Liver (tissue), 9 donors: ENCODE measurements around the gene CREBBP. TPM values are rescaled to one million over a fixed set of nuclear protein-coding genes. Genes with fewer than 3 reads are reported as not detected.

Experiments
- DNase-seq: peaks from one replicate; pipeline ENCODE4 v3.0.0-alpha.2; 2017; ENCODE audit warnings: low spot score
- H3K27ac ChIP-seq, 2 donors: one replicate each; pipeline ENCODE4 v1.7.0; 2013; ENCODE audit warnings: inconsistent platforms in 2 of 2, low read length in 2 of 2, control low read depth in 1 of 2, low read depth in 1 of 2, mild to moderate bottlenecking in 1 of 2
- H3K27me3 ChIP-seq, 4 donors: one replicate each; pipeline versions ENCODE4 v1.6.1 to v1.7.0; 2013; ENCODE audit warnings: low read length in 3 of 4, inconsistent platforms in 1 of 4, mild to moderate bottlenecking in 1 of 4, moderate library complexity in 1 of 4; ENCODE audit not compliant: control insufficient read depth in 4 of 4, insufficient read depth in 4 of 4
- H3K36me3 ChIP-seq, 4 donors: one replicate each; pipeline versions ENCODE4 v1.6.1 to v1.7.0; 2013; ENCODE audit warnings: low read length in 3 of 4, mild to moderate bottlenecking in 3 of 4, low read depth in 1 of 4, moderate library complexity in 1 of 4; ENCODE audit not compliant: control insufficient read depth in 4 of 4, insufficient read depth in 3 of 4
- H3K4me1 ChIP-seq, 4 donors: one replicate each; pipeline versions ENCODE4 v1.6.1 to v1.7.0; 2013; ENCODE audit warnings: low read length in 3 of 4, mild to moderate bottlenecking in 3 of 4, moderate library complexity in 1 of 4; ENCODE audit not compliant: control insufficient read depth in 4 of 4, insufficient read depth in 4 of 4
- H3K4me3 ChIP-seq, 3 donors: one replicate each; pipeline versions ENCODE4 v1.6.1 to v1.7.0; 2013; ENCODE audit warnings: low read length in 3 of 3, control low read depth in 1 of 3, low read depth in 1 of 3, mild to moderate bottlenecking in 1 of 3
- H3K9ac ChIP-seq, 2 donors: one replicate each; pipeline ENCODE4 v1.7.0; 2013; ENCODE audit warnings: low read length in 2 of 2, mild to moderate bottlenecking in 2 of 2, moderate library complexity in 2 of 2, control low read depth in 1 of 2, low read depth in 1 of 2
- H3K9me3 ChIP-seq, 4 donors: one replicate each; pipeline versions ENCODE4 v1.6.1 to v1.7.0; 2013; ENCODE audit warnings: low read length in 3 of 4; ENCODE audit not compliant: control insufficient read depth in 4 of 4
- ATF3 ChIP-seq: IDR thresholded peaks from 2 replicates; pipeline ENCODE4 v1.6.1; 2016; ENCODE audit warnings: antibody characterized with exemption
- CTCF ChIP-seq: fragments of 150-350 bp; IDR thresholded peaks from 2 replicates; pipeline ENCODE4 v1.5.1; 2017; ENCODE audit warnings: improper control_type of control experiment, low read depth, low read length; ENCODE audit not compliant: missing input control
- EGR1 ChIP-seq, 2 donors: IDR thresholded peaks; 2 replicates each; pipeline ENCODE4 v1.6.1; 2016 to 2018; ENCODE audit warnings: antibody characterized with exemption in 2 of 2, low read depth in 2 of 2
- FOXA1 ChIP-seq: IDR thresholded peaks from 2 replicates; pipeline ENCODE4 v1.6.1; 2016; ENCODE audit warnings: antibody characterized with exemption
- FOXA2 ChIP-seq: IDR thresholded peaks from 2 replicates; pipeline ENCODE4 v1.6.1; 2016; ENCODE audit warnings: antibody characterized with exemption
- GABPA ChIP-seq, 2 donors: IDR thresholded peaks in 1 of 2; conservative IDR thresholded peaks in 1 of 2; 2 replicates each; pipeline ENCODE4 v1.6.1; 2016; ENCODE audit warnings: antibody characterized with exemption in 2 of 2, mild to moderate bottlenecking in 1 of 2, moderate library complexity in 1 of 2
- HNF4A ChIP-seq, 2 donors: conservative IDR thresholded peaks; 2 replicates each; pipeline ENCODE4 v1.6.1; 2016; ENCODE audit warnings: antibody characterized with exemption in 2 of 2, mild to moderate bottlenecking in 2 of 2
- HNF4G ChIP-seq: IDR thresholded peaks from 2 replicates; pipeline ENCODE4 v1.6.1; 2016; ENCODE audit warnings: antibody characterized with exemption
- JUND ChIP-seq, 2 donors: IDR thresholded peaks; 2 replicates each; pipeline ENCODE4 v1.6.1; 2016; ENCODE audit warnings: antibody characterized with exemption in 2 of 2
- MAX ChIP-seq: IDR thresholded peaks from 2 replicates; pipeline ENCODE4 v1.6.1; 2016; ENCODE audit warnings: antibody characterized with exemption
- NR2F2 ChIP-seq: IDR thresholded peaks from 2 replicates; pipeline ENCODE4 v1.6.1; 2016; ENCODE audit warnings: antibody characterized with exemption
- RAD21 ChIP-seq, 2 donors: IDR thresholded peaks; 2 replicates each; pipeline ENCODE4 v1.6.1; 2016; ENCODE audit warnings: antibody characterized with exemption in 2 of 2, mild to moderate bottlenecking in 2 of 2
- REST ChIP-seq: IDR thresholded peaks from 2 replicates; pipeline ENCODE4 v1.6.1; 2016; ENCODE audit warnings: antibody characterized with exemption, mild to moderate bottlenecking
- RXRA ChIP-seq, 2 donors: IDR thresholded peaks; 2 replicates each; pipeline ENCODE4 v1.6.1; 2017 to 2018; ENCODE audit warnings: antibody characterized with exemption in 2 of 2, mild to moderate bottlenecking in 1 of 2
- SP1 ChIP-seq: IDR thresholded peaks from 2 replicates; pipeline ENCODE4 v1.6.1; 2018; ENCODE audit warnings: antibody characterized with exemption, mild to moderate bottlenecking
- TAF1 ChIP-seq: conservative IDR thresholded peaks from 2 replicates; pipeline ENCODE4 v1.6.1; 2016; ENCODE audit warnings: antibody characterized with exemption, mild to moderate bottlenecking
- YY1 ChIP-seq: IDR thresholded peaks from 2 replicates; pipeline ENCODE4 v1.6.1; 2016; ENCODE audit warnings: antibody characterized with exemption, mild to moderate bottlenecking
- ZBTB33 ChIP-seq: IDR thresholded peaks from 2 replicates; pipeline ENCODE4 v1.6.1; 2016; ENCODE audit warnings: antibody characterized with exemption
- WGBS: extraction: QIAGEN DNeasy Blood & Tissue Kit; methylation state at CpG from one replicate; pipeline ENCODE4 v1.1.7; 2013; 5-methylcytosine and 5-hydroxymethylcytosine counted together
- polyA plus RNA-seq, 2 donors: library from polyadenylated mRNA; stranded (reverse) in 1 of 2; unstranded in 1 of 2; fragments of 200-250 nt in 1 of 2; fragments of >200 nt in 1 of 2; fragmentation: Nextera tagmentation in 1 of 2; extraction: Ambion mirVana in 1 of 2; gene quantifications; one replicate each; pipeline versions ENCODE4 v1.2.1 to v1.2.3, GENCODE V29; 2013 to 2015
- total RNA-seq, 2 donors: library from RNA; depleted of rRNA; stranded (reverse); fragments of >200 nt; gene quantifications; one replicate each; pipeline ENCODE4 v1.2.3, GENCODE V29; 2014
- donor health status: healthy.
- donor health status: healthy.
- donor health status: healthy.
- donor health status: healthy.
- donor health status: healthy.

Gene CREBBP
- total and polyA plus RNA-seq, 4 donors, result 7.0 to 25.8 (median 19.5) TPM

GRCh38 chr16:3696425-3697218, 183.9 kb downstream of the CREBBP start (continued):
- TF ChIP-seq REST, result no peak
- TF ChIP-seq ATF3, result no peak
- peak; percentile 43 to 62 for TF ChIP-seq RXRA (IDR thresholded peaks at IDR 0.05)
- no peak for TF ChIP-seq NR2F2
- no peak for TF ChIP-seq EGR1 (IDR thresholded peaks at IDR 0.05; ENCODE audit: low read depth in 2 of 2)
- no peak for TF ChIP-seq YY1
- peak in 1 of 2 donors; percentile 34 for TF ChIP-seq JUND (IDR thresholded peaks at IDR 0.05)
- TF ChIP-seq FOXA2, result peak; percentile 46
- TF ChIP-seq SP1, result peak; percentile 18

- Histone ChIP-seq H3K27ac (peak overlapping the region; percentile 88 to 97), H3K36me3 (no peaks in the 10 kb centered on the region), H3K4me3 (peak overlapping the region; percentile 22 to 55 (median 38))
These were observed 184.7 kb downstream of the CREBBP start for GRCh38 chr16:3695610-3696369.

More at GRCh38 chr16:3695610-3696369, 184.7 kb downstream of the CREBBP start:
- TF ChIP-seq YY1 (peak; percentile 86), ATF3 (no peak), JUND (IDR thresholded peaks at IDR 0.05) (peak; percentile 89 to 90), HNF4G (peak; percentile 100), RAD21 (IDR thresholded peaks at IDR 0.05) (peak; percentile 51 to 56), MAX (peak; percentile 95), HNF4A (conservative IDR thresholded peaks at IDR 0.05) (peak; percentile 100), ZBTB33 (peak; percentile 97), FOXA2 (peak; percentile 94), NR2F2 (peak; percentile 83), EGR1 (IDR thresholded peaks at IDR 0.05; ENCODE audit: low read depth in 2 of 2) (peak; percentile 23 to 60), CTCF (no peak), SP1 (peak; percentile 100), FOXA1 (peak; percentile 93), TAF1 (peak; percentile 59), GABPA (IDR thresholded peaks at IDR 0.05 in 1 of 2, conservative IDR thresholded peaks at IDR 0.05 in 1 of 2) (peak in 1 of 2 donors; percentile 76), RXRA (IDR thresholded peaks at IDR 0.05) (peak; percentile 98 to 99), REST (peak; percentile 91)
- 32% methylated on average over 19 of the region's 19 CpGs for WGBS
- DNase-seq, result peak; percentile 64
- H3K9me3 ChIP-seq, result no peaks in the 10 kb centered on the region
- no peaks in the 10 kb centered on the region for H3K27me3 ChIP-seq
- peak overlapping the region; percentile 65 to 84 for H3K9ac ChIP-seq
- H3K4me1 ChIP-seq, result peaks cover 10 to 38% (median 21%) of the 10 kb centered on the region in 4 donors
